Sigmoid colon (tissue), 3 donors: Measurements from ENCODE around the gene ZNF652.

ENCODE experiments used
- POLR2A ChIP-seq, 2 donors: fragments of 450-650 bp; IDR thresholded peaks; one replicate each; pipeline ENCODE4 v1.6.1; 2016; ENCODE audit warnings: antibody characterized with exemption in 2 of 2, mild to moderate bottlenecking in 2 of 2, moderate library complexity in 2 of 2
- TF ChIP-seq, protein P1 (sequence below), 4 experiments: fragments of 450-650 bp in 3 of 4; fragments of 200-600 bp in 1 of 4; IDR thresholded peaks; one replicate each; pipeline ENCODE4 v1.5.1; 2016 to 2019; ENCODE audit warnings: antibody characterized with exemption in 4 of 4, mild to moderate bottlenecking in 3 of 4, moderate library complexity in 2 of 4

DNA sequence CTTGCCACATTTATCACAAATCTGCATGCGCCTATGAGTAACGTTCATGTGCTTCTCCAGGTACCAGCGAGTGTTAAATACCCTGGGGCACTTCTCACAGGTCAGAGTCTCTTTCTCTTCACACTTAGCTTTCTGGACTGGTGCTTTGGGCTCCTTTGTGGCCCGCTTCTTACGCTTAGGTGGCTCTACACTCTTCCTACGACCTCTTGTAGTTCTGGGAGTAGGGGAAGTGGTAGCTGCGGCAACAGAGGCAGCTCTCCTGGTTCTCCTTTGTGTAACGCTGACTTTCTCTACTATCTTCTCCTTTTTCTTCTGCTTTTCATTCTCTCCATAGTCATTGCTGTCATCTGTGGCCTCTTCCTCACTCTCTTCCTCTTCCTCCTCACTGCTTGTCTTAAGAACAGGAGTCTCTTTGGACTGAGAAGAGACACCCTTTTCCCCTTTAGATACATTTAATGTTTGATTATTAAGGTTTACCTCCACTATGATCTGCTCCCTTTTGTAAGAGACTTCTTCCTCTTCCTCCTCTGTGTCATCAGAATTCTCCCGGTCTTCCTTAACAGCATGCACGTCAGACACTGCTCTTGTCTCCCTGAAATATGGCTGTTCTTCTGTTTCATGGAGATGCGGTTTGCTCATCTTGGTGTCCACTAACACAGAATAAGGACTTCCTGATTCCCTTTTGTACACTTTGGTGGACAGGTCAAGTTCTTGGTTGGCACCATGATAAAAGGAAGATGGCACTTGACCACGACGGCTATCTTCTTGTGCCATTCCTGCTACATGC, 45.0 kb downstream of the ZNF652 start:
- TF ChIP-seq POLR2A (IDR thresholded peaks at IDR 0.05) = no peak
- TF ChIP-seq, protein P1, sequence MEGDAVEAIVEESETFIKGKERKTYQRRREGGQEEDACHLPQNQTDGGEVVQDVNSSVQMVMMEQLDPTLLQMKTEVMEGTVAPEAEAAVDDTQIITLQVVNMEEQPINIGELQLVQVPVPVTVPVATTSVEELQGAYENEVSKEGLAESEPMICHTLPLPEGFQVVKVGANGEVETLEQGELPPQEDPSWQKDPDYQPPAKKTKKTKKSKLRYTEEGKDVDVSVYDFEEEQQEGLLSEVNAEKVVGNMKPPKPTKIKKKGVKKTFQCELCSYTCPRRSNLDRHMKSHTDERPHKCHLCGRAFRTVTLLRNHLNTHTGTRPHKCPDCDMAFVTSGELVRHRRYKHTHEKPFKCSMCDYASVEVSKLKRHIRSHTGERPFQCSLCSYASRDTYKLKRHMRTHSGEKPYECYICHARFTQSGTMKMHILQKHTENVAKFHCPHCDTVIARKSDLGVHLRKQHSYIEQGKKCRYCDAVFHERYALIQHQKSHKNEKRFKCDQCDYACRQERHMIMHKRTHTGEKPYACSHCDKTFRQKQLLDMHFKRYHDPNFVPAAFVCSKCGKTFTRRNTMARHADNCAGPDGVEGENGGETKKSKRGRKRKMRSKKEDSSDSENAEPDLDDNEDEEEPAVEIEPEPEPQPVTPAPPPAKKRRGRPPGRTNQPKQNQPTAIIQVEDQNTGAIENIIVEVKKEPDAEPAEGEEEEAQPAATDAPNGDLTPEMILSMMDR (IDR thresholded peaks at IDR 0.05) = no peak
